ENCODE results near the gene TOM1L1.

DNA sequence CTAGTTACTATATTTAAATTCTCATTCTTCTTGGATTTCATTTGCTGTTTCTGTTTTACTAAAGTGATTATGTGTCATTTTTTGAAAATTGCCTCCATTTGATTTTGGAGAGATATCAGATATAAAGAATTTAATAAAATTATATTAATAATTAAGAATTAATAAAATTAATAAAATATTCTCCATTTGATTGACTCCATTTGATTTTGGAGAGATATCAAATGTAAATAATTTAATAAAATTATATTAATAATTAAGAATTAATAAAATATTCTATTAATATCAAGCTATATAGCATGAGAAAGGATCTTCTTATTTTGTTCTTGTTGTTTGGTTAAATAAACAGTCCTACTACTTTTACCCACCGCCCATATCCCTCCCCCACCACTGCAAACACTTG is 90.9 kb downstream of the TOM1L1 start:
- no peak for TF ChIP-seq CTCF (IDR thresholded peaks at IDR 0.05; ENCODE audit: insufficient read depth, low read length)
- no peak for TF ChIP-seq GABPA (IDR thresholded peaks at IDR 0.05; ENCODE audit: low read depth)
- no peak for TF ChIP-seq POLR2AphosphoS5 (IDR thresholded peaks at IDR 0.05; ENCODE audit: low read depth)
- no peak for TF ChIP-seq SPI1 (IDR thresholded peaks at IDR 0.05; ENCODE audit: borderline replicate concordance, low read depth)
